Measurements from ENCODE around the gene PCED1A. TPM values are rescaled to one million over a fixed set of nuclear protein-coding genes. Genes with fewer than 3 reads are reported as not detected.

PCED1A gene
- total and polyA plus RNA-seq, 8 donors: 10.3 to 166 (median 44.5) TPM

- intact Hi-C loops (cut with DNase I; ENCODE audit: low total_unique reads): no loop called here
- 95 to 100% (median 97%) methylated on average over 1 of the region's 1 CpG for WGBS, 5 donors
- Histone ChIP-seq H3K27ac (peak overlapping the region in 1 of 5 donors; percentile 9), H3K4me1 (peaks cover 9 to 55% (median 42%) of the 10 kb centered on the region in 4 donors), H3K9me3 (no peaks in the 10 kb centered on the region), H3K4me3 (no peak overlapping the region), H3K36me3 (no peaks in the 10 kb centered on the region), H3K27me3 (no peaks in the 10 kb centered on the region)
- DNase-seq: no peak
- TF ChIP-seq POLR2AphosphoS5 (IDR thresholded peaks at IDR 0.05) (no peak), CTCF (IDR thresholded peaks at IDR 0.05) (no peak), EP300 (IDR thresholded peaks at IDR 0.05) (no peak), POLR2A (IDR thresholded peaks at IDR 0.05) (no peak)
Observed at GRCh38 chr20:2878515-2878914, 38.1 kb upstream of the PCED1A start.

GRCh38 chr20:2875690-2876203 lies 35.3 kb upstream of the PCED1A start:
- 91 to 94% (median 93%) methylated on average over 5 of the region's 5 CpGs for WGBS, 5 donors
- Histone ChIP-seq H3K4me1 (peaks cover 15 to 74% (median 65%) of the 10 kb centered on the region in 4 donors), H3K9me3 (no peaks in the 10 kb centered on the region), H3K36me3 (no peaks in the 10 kb centered on the region), H3K4me3 (no peak overlapping the region), H3K27ac (no peak overlapping the region), H3K27me3 (peaks cover 0 to 11% (median 0%) of the 10 kb centered on the region in 3 donors)
- TF ChIP-seq EP300 (IDR thresholded peaks at IDR 0.05) (no peak), POLR2A (IDR thresholded peaks at IDR 0.05) (no peak)
- DNase-seq: no peak
- intact Hi-C loops (cut with DNase I; ENCODE audit: low total_unique reads): no loop called here

GRCh38 chr20:2874456-2874855 lies 34.0 kb upstream of the PCED1A start:
- no peak for TF ChIP-seq POLR2A (IDR thresholded peaks at IDR 0.05)
- H3K4me1 ChIP-seq: peaks cover 15 to 68% (median 61%) of the 10 kb centered on the region in 4 donors
- peak in 1 of 2 donors; percentile 34 for DNase-seq
- intact Hi-C loops (cut with DNase I; ENCODE audit: low total_unique reads): no loop called here
- no peaks in the 10 kb centered on the region for H3K9me3 ChIP-seq
- peak overlapping the region in 1 of 5 donors; percentile 94 for H3K27ac ChIP-seq
- peak overlapping the region; percentile 84 to 99 (median 96) for H3K4me3 ChIP-seq
- peaks cover 0 to 11% (median 0%) of the 10 kb centered on the region in 3 donors for H3K27me3 ChIP-seq
- no peaks in the 10 kb centered on the region for H3K36me3 ChIP-seq
- 18 to 28% (median 26%) methylated on average over 7 of the region's 7 CpGs for whole genome bisulfite sequencing, 5 donors

GRCh38 chr20:2873747-2874041 lies 33.2 kb upstream of the PCED1A start:
- H3K4me3 ChIP-seq: peak overlapping the region; percentile 84 to 99 (median 96)
- no peaks in the 10 kb centered on the region for H3K36me3 ChIP-seq
- peak; percentile 51 to 86 for DNase-seq
- 0% methylated on average over 1 to 29 of the region's 29 CpGs for WGBS, 5 donors
- peak overlapping the region; percentile 79 to 96 (median 91) for H3K27ac ChIP-seq
- TF ChIP-seq POLR2A (IDR thresholded peaks at IDR 0.05) (no peak), CTCF (IDR thresholded peaks at IDR 0.05) (no peak), EP300 (IDR thresholded peaks at IDR 0.05) (no peak), POLR2AphosphoS5 (IDR thresholded peaks at IDR 0.05) (no peak)
- intact Hi-C loops (cut with DNase I; ENCODE audit: low total_unique reads): no loop called here
- no peaks in the 10 kb centered on the region for H3K9me3 ChIP-seq
- H3K4me1 ChIP-seq: peaks cover 15 to 61% (median 54%) of the 10 kb centered on the region in 4 donors
- peaks cover 0 to 11% (median 0%) of the 10 kb centered on the region in 3 donors for H3K27me3 ChIP-seq

GRCh38 chr20:2873010-2873746 lies 32.7 kb upstream of the PCED1A start, which contains the start of gene PTPRA:
Gene PTPRA (plus strand): TSS chr20:2873481. CDS start chr20:2964278, 90,797 bp downstream.
- no peak for TF ChIP-seq EP300 (IDR thresholded peaks at IDR 0.05)
- peak; percentile 52 to 90 (median 88) for TF ChIP-seq POLR2AphosphoS5 (IDR thresholded peaks at IDR 0.05)
- TF ChIP-seq CTCF (IDR thresholded peaks at IDR 0.05): no peak
- TF ChIP-seq POLR2A (IDR thresholded peaks at IDR 0.05): no peak
- DNase-seq: peak; percentile 93 to 98
- H3K36me3 ChIP-seq: no peaks in the 10 kb centered on the region
- peak within 1 kb of the TSS; percentile 79 to 96 (median 91) for H3K27ac ChIP-seq
- WGBS, 5 donors: 0 to 3% (median 1%) methylated on average over 5 to 83 of the region's 83 CpGs
- intact Hi-C loops (cut with DNase I; ENCODE audit: low total_unique reads): no loop called here
- no peaks in the 10 kb centered on the region for H3K9me3 ChIP-seq
- H3K27me3 ChIP-seq: peaks cover 0 to 11% (median 0%) of the 10 kb centered on the region in 3 donors
- H3K4me1 ChIP-seq: peaks cover 15 to 58% (median 50%) of the 10 kb centered on the region in 4 donors
- peak within 1 kb of the TSS; percentile 84 to 99 (median 96) for H3K4me3 ChIP-seq

Data from stomach (tissue), 9 donors.